ENCODE results near the gene GIMAP8. TPM values are rescaled to one million over a fixed set of nuclear protein-coding genes. Genes with fewer than 3 reads are reported as not detected.

GIMAP8 gene
- total RNA-seq, 2 donors from 2014 or later, result not detected

DNA sequence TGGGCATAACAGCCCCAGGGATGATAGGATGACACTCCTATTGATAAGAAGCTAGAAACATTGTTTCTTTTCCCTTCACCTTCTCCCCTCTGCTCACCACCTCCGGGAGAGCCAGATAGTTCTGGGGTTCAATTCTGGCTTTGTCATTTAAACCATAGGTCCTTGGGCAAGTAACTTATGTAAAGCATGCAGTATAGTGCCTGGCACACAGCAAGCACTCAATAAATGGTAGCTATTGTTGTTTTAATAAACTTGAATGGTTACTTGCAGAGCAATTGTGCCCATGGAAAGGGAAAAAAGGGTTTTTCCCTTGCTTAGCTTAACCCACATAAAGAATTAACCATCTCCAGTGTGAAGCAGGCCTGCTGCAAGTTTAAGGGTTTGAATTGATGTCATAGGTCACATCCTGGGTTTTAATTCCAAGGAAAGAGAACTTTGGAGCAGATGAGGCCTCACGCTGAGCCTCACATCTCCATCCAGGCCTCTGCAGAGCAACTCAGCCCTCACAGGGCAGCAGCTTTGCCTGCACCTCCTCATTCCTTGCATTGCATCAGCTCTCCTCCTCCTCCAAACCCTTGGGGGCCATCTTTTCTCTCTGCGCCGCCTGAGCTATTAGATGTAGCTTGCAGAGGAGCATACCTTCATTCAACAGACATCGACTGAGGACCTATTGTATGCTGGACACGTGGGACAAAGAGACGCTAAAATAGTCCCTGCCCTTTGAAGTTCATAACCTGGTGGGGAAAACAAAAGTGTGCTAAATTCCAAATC, 48.4 kb upstream of the GIMAP8 start:
- H3K4me1 Mint-ChIP-seq, result peaks cover 60% of the 10 kb centered on the region
- TF ChIP-seq, protein P1, sequence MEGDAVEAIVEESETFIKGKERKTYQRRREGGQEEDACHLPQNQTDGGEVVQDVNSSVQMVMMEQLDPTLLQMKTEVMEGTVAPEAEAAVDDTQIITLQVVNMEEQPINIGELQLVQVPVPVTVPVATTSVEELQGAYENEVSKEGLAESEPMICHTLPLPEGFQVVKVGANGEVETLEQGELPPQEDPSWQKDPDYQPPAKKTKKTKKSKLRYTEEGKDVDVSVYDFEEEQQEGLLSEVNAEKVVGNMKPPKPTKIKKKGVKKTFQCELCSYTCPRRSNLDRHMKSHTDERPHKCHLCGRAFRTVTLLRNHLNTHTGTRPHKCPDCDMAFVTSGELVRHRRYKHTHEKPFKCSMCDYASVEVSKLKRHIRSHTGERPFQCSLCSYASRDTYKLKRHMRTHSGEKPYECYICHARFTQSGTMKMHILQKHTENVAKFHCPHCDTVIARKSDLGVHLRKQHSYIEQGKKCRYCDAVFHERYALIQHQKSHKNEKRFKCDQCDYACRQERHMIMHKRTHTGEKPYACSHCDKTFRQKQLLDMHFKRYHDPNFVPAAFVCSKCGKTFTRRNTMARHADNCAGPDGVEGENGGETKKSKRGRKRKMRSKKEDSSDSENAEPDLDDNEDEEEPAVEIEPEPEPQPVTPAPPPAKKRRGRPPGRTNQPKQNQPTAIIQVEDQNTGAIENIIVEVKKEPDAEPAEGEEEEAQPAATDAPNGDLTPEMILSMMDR (conservative IDR thresholded peaks at IDR 0.05), result no peak
- no peaks in the 10 kb centered on the region for H3K9me3 ChIP-seq (ENCODE audit: control insufficient read depth, low read length)
- peak; percentile 79 for DNase-seq
- H3K27ac Mint-ChIP-seq, result peak overlapping the region; percentile 91
- no peaks in the 10 kb centered on the region for H3K27me3 ChIP-seq (ENCODE audit: control insufficient read depth, insufficient read depth, low read length, poor library complexity, severe bottlenecking)
- no peaks in the 10 kb centered on the region for H3K36me3 ChIP-seq (ENCODE audit: control insufficient read depth, insufficient read depth, low read length)
- H3K27me3 Mint-ChIP-seq (ENCODE audit: insufficient read depth), result no peaks in the 10 kb centered on the region
- H3K4me3 Mint-ChIP-seq, result no peak overlapping the region
- no peak overlapping the region for H3K4me3 ChIP-seq (ENCODE audit: low read length)
- H3K36me3 Mint-ChIP-seq (ENCODE audit: low read depth), result peaks cover 5% of the 10 kb centered on the region
- H3K9me3 Mint-ChIP-seq, result no peaks in the 10 kb centered on the region
- peaks cover 28% of the 10 kb centered on the region for H3K4me1 ChIP-seq (ENCODE audit: control insufficient read depth, insufficient read depth, low read length)
- H3K27ac ChIP-seq (ENCODE audit: low read depth, low read length), result peak overlapping the region; percentile 84
- H3K9ac ChIP-seq (ENCODE audit: extremely low read depth, low read length, poor library complexity, severe bottlenecking), result no peak overlapping the region
- 28 to 65% methylated on average over 6 to 7 of the region's 7 CpGs for WGBS, 2 experiments (ENCODE audit: insufficient coverage in 1 of 2, insufficient read length in 1 of 2)

DNA sequence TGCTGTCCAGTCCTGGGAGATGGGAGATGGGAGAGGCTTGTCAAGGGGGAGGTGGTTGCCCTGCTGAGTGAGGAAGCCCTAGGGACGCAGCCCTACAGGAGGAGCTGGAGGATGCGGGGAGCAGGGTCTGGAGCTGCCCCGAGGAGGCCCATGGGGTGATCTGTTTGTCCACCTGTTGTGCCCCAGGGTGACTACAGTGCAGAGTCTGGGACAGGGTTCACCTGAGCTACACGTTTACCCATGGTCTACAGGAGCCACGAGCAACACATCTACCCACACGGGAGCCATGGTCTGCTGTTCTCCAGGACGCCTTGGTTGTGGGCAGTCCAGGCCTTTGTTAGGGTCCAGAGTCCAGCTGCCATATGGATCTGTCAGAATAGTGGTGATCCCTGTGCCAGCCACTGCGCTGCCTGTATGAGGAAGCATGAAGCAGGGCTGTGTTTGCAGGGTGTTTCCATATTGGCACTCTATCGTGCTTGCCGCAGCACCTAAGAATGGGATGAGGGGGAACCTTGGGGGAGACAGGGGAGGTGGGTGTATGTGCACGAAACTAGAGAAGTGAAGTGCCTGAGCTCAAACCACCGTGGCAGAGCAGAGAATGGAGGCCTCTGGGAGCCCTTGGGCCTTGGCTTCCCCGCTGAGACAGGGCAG, 47.6 kb upstream of the GIMAP8 start:
- Mint-ChIP-seq H3K27ac (peak overlapping the region; percentile 91), H3K4me1 (peaks cover 62% of the 10 kb centered on the region)

DNA sequence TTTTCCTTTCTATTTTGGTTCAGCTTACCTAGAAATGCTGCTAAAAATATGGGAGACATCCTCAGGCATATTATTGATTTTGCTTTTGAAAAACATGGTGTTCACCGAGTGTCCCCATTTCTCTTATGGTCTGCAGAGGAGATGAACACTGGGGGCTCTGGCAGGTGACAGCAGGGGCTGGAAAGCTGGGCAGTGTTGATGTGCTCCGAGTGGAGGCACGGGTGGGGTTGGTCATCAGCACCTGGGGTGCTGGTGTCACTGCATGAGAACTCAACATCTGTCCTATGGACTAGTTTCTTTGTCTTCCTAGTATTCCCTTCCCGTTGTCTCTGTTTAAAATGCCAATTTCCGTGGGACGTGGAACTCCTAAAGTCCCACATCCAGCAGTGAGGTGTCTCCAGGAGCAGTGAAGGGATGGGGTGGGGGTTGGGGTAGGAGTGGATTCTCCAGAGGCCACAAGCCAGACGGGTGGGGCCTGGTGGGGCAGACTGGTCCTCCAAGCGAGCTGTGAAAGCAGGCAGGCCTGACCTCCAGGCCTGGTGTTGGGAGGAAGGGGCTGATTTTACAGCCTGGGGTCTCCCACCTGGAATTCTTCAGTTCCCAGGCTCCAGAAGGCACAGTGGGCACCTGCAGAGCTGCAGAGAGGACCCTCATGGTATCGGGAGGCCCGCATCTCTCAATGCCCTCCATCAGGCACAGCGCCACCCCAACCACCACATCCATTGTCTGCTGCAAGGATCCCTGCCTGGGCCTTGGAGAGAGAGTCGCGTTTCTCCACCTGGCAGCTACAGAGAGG, 46.9 kb upstream of the GIMAP8 start:
- H3K4me3 ChIP-seq (ENCODE audit: low read length), result peak overlapping the region; percentile 83
- Mint-ChIP-seq H3K36me3 (ENCODE audit: low read depth) (peaks cover 6% of the 10 kb centered on the region), H3K27ac (peak overlapping the region; percentile 21), H3K4me3 (peak overlapping the region; percentile 86), H3K9me3 (no peaks in the 10 kb centered on the region), H3K4me1 (peaks cover 62% of the 10 kb centered on the region), H3K27me3 (ENCODE audit: insufficient read depth) (no peaks in the 10 kb centered on the region)
- no peaks in the 10 kb centered on the region for H3K36me3 ChIP-seq (ENCODE audit: control insufficient read depth, insufficient read depth, low read length)
- DNase-seq, result no peak
- no peaks in the 10 kb centered on the region for H3K9me3 ChIP-seq (ENCODE audit: control insufficient read depth, low read length)
- no peak overlapping the region for H3K9ac ChIP-seq (ENCODE audit: extremely low read depth, low read length, poor library complexity, severe bottlenecking)
- WGBS, 2 experiments (ENCODE audit: insufficient coverage in 1 of 2, insufficient read length in 1 of 2), result 92 to 95% methylated on average over 7 to 13 of the region's 13 CpGs
- peak overlapping the region; percentile 14 for H3K27ac ChIP-seq (ENCODE audit: low read depth, low read length)
- H3K4me1 ChIP-seq (ENCODE audit: control insufficient read depth, insufficient read depth, low read length), result peaks cover 28% of the 10 kb centered on the region
- no peaks in the 10 kb centered on the region for H3K27me3 ChIP-seq (ENCODE audit: control insufficient read depth, insufficient read depth, low read length, poor library complexity, severe bottlenecking)
- TF ChIP-seq, protein P1 (conservative IDR thresholded peaks at IDR 0.05), result no peak

More for the DNA sequence above, 47.6 kb upstream of the GIMAP8 start:
- Histone ChIP-seq H3K9ac (ENCODE audit: extremely low read depth, low read length, poor library complexity, severe bottlenecking) (no peak overlapping the region), H3K4me1 (ENCODE audit: control insufficient read depth, insufficient read depth, low read length) (peaks cover 28% of the 10 kb centered on the region), H3K4me3 (ENCODE audit: low read length) (no peak overlapping the region), H3K27me3 (ENCODE audit: control insufficient read depth, insufficient read depth, low read length, poor library complexity, severe bottlenecking) (no peaks in the 10 kb centered on the region), H3K36me3 (ENCODE audit: control insufficient read depth, insufficient read depth, low read length) (no peaks in the 10 kb centered on the region), H3K9me3 (ENCODE audit: control insufficient read depth, low read length) (no peaks in the 10 kb centered on the region), H3K27ac (ENCODE audit: low read depth, low read length) (peak overlapping the region; percentile 84)
- H3K27me3 Mint-ChIP-seq (ENCODE audit: insufficient read depth), result no peaks in the 10 kb centered on the region
- H3K4me3 Mint-ChIP-seq, result no peak overlapping the region
- no peaks in the 10 kb centered on the region for H3K9me3 Mint-ChIP-seq
- peaks cover 8% of the 10 kb centered on the region for H3K36me3 Mint-ChIP-seq (ENCODE audit: low read depth)
- WGBS, 2 experiments (ENCODE audit: insufficient coverage in 1 of 2, insufficient read length in 1 of 2), result 89 to 91% methylated on average over 8 to 13 of the region's 13 CpGs
- peak; percentile 59 for DNase-seq
- TF ChIP-seq, protein P1 (conservative IDR thresholded peaks at IDR 0.05), result no peak
